HepG2 (cell line): ENCODE results near the gene SLC2A4. TPM values are rescaled to one million over a fixed set of nuclear protein-coding genes. Genes with fewer than 3 reads are reported as not detected.

Source experiments
- CHCHD3 ChIP-seq: sonication (generic); formaldehyde crosslinking; IDR thresholded peaks from 2 replicates; pipeline ENCODE4 v1.8.0; 2022; ENCODE audit warnings: mild to moderate bottlenecking, missing genetic modification reagents, moderate library complexity
- DDIT3 ChIP-seq: sonication (generic); formaldehyde crosslinking; IDR thresholded peaks from 2 replicates; pipeline ENCODE4 v1.4.0; 2020; ENCODE audit warnings: mild to moderate bottlenecking, missing genetic modification reagents
- FOXJ3 ChIP-seq: sonication (generic); formaldehyde crosslinking; IDR thresholded peaks from 2 replicates; pipeline ENCODE4 v1.4.0; 2020; ENCODE audit warnings: missing genetic modification reagents, mild to moderate bottlenecking, borderline replicate concordance
- HCFC1 ChIP-seq: fragments of 150-350 bp; IDR thresholded peaks from 2 replicates; pipeline ENCODE4 v1.6.1; 2014; ENCODE audit warnings: low read depth, low read length
- HNRNPUL1 ChIP-seq: fragments of 200-400 bp; formaldehyde crosslinking; IDR thresholded peaks from 2 replicates; pipeline ENCODE4 v1.6.1; 2017; ENCODE audit warnings: low read depth, mild to moderate bottlenecking, low read length, moderate library complexity
- IRF9 ChIP-seq: sonication (generic); formaldehyde crosslinking; IDR thresholded peaks from 2 replicates; pipeline ENCODE4 v1.8.0; 2022; ENCODE audit warnings: missing genetic modification reagents, mild to moderate bottlenecking, borderline replicate concordance
- ISL2 ChIP-seq: sonication (generic); formaldehyde crosslinking; IDR thresholded peaks from 2 replicates; pipeline ENCODE4 v1.5.0; 2020; ENCODE audit warnings: missing genetic modification reagents
- ISX ChIP-seq: sonication (generic); formaldehyde crosslinking; conservative IDR thresholded peaks from 2 replicates; pipeline ENCODE4 v1.5.0; 2020; ENCODE audit warnings: missing genetic modification reagents
- KLF9 ChIP-seq: IDR thresholded peaks from 2 replicates; pipeline ENCODE4 v1.6.1; 2016; ENCODE audit warnings: low read depth
- KMT2A ChIP-seq: sonication (generic); formaldehyde crosslinking; IDR thresholded peaks from 2 replicates; pipeline ENCODE4 v1.4.0; 2020; ENCODE audit warnings: missing genetic modification reagents
- MEIS2 ChIP-seq: sonication (generic); formaldehyde crosslinking; IDR thresholded peaks from 2 replicates; pipeline ENCODE4 v1.9.0; 2021; ENCODE audit warnings: mild to moderate bottlenecking, missing genetic modification reagents
- MTERF4 ChIP-seq: sonication (generic); formaldehyde crosslinking; IDR thresholded peaks from 2 replicates; pipeline ENCODE4 v1.8.0; 2023; ENCODE audit warnings: mild to moderate bottlenecking, missing genetic modification reagents
- NCOA1 ChIP-seq: sonication (generic); formaldehyde crosslinking; IDR thresholded peaks from 2 replicates; pipeline ENCODE4 v1.9.0; 2021; ENCODE audit warnings: missing genetic modification reagents
- NCOA5 ChIP-seq: sonication (generic); formaldehyde crosslinking; IDR thresholded peaks from 2 replicates; pipeline ENCODE4 v1.4.0; 2020; ENCODE audit warnings: missing genetic modification reagents
- SATB2 ChIP-seq: sonication (generic); formaldehyde crosslinking; IDR thresholded peaks from 2 replicates; pipeline ENCODE4 v1.5.0; 2020; ENCODE audit warnings: missing genetic modification reagents
- SMAD3 ChIP-seq: sonication (generic); formaldehyde crosslinking; IDR thresholded peaks from 2 replicates; pipeline ENCODE4 v1.4.0; 2020; ENCODE audit warnings: missing genetic modification reagents
- SOX5 ChIP-seq: IDR thresholded peaks from 2 replicates; pipeline ENCODE4 v1.6.1; 2016; ENCODE audit warnings: borderline replicate concordance
- STAT6 ChIP-seq: sonication (generic); formaldehyde crosslinking; IDR thresholded peaks from 2 replicates; pipeline ENCODE4 v1.4.0; 2020; ENCODE audit warnings: missing genetic modification reagents, mild to moderate bottlenecking, borderline replicate concordance
- TEAD3 ChIP-seq: optimal IDR thresholded peaks from 2 replicates; pipeline ENCODE3; 2016; ENCODE audit warnings: borderline replicate concordance
- XRCC5 ChIP-seq: fragments of 200-400 bp; formaldehyde crosslinking; optimal IDR thresholded peaks from 2 replicates; pipeline ENCODE3; 2017; ENCODE audit warnings: mild to moderate bottlenecking, low read length
- ZFP1 ChIP-seq: IDR thresholded peaks from 2 replicates; pipeline ENCODE4 v1.6.1; 2016
- ZNF138 ChIP-seq: sonication (generic); formaldehyde crosslinking; IDR thresholded peaks from 2 replicates; pipeline ENCODE4 v1.5.0; 2020; ENCODE audit warnings: mild to moderate bottlenecking, low read depth, missing genetic modification reagents
- ZNF234 ChIP-seq: sonication (generic); formaldehyde crosslinking; conservative IDR thresholded peaks from 2 replicates; pipeline ENCODE4 v1.5.1; 2020; ENCODE audit warnings: mild to moderate bottlenecking, missing genetic modification reagents
- ZNF563 ChIP-seq: sonication (generic); formaldehyde crosslinking; IDR thresholded peaks from 2 replicates; pipeline ENCODE4 v1.8.0; 2022; ENCODE audit warnings: mild to moderate bottlenecking, moderate library complexity, missing genetic modification reagents
- ZNF770 ChIP-seq: sonication (generic); formaldehyde crosslinking; IDR thresholded peaks from 2 replicates; pipeline ENCODE4 v1.5.0; 2020; ENCODE audit warnings: mild to moderate bottlenecking, missing genetic modification reagents
- polyA plus RNA-seq, 8 experiments: library from polyadenylated mRNA; depleted of rRNA in 3 of 8; stranded (reverse) in 7 of 8; unstranded in 1 of 8; fragments of >200 nt; fragmentation: Illumina TruSeq in 4 of 8; extraction: Trizol in 4 of 8; gene quantifications; 2 replicates each; pipeline versions ENCODE4 v1.2.1 to v1.2.3, GENCODE V29; 2011 to 2016; ENCODE audit warnings: low read depth in 4 of 8, missing spikeins in 1 of 8, mixed read lengths in 1 of 8; ENCODE audit not compliant: insufficient read depth in 1 of 8
- total RNA-seq, 5 experiments: library from RNA; depleted of rRNA; stranded (reverse); fragments of >200 nt; fragmentation: Illumina TruSeq; extraction: Trizol; gene quantifications; 2 replicates each; pipeline ENCODE4 v1.2.3, GENCODE V29; 2016; ENCODE audit warnings: low read depth in 1 of 5

SLC2A4 gene
- total and polyA plus RNA-seq, 2 of the 13 experiments (the other 11 are each of a cell fraction or from before 2014, with no cell fraction given): 4.9 to 5.8 TPM

GRCh38 chr17:7280519-7281073, 922 bp upstream of the SLC2A4 start (continued):
- TF ChIP-seq STAT6 (CRISPR knock-in tag) (0 out of 2 replicates have a peak, but pooled peaks have one; percentile 65), ZFP1 (CRISPR knock-in tag) (no peak), IRF9 (CRISPR knock-in tag) (no peak; the same call in 1 of the 2 replicates), KMT2A (0 out of 2 replicates have a peak, but pooled peaks have one; percentile 41), SOX5 (CRISPR knock-in tag) (peak; percentile 38; the same call in 1 of the 2 replicates), ZNF234 (CRISPR knock-in tag) (0 out of 2 replicates have a peak, but pooled peaks have one; percentile 31), DDIT3 (no peak), XRCC5 (peak; percentile 80), NCOA1 (CRISPR knock-in tag) (no peak), ISL2 (0 out of 2 replicates have a peak, but pooled peaks have one; percentile 42), CHCHD3 (CRISPR knock-in tag) (peak; percentile 62; the same call in 1 of the 2 replicates), ZNF563 (CRISPR knock-in tag) (no peak; the same call in 1 of the 2 replicates), ISX (CRISPR knock-in tag) (no peak), HCFC1 (no peak), FOXJ3 (CRISPR knock-in tag) (no peak), SATB2 (CRISPR knock-in tag) (no peak), MEIS2 (CRISPR knock-in tag) (no peak), SMAD3 (CRISPR knock-in tag) (peak; percentile 87), KLF9 (CRISPR knock-in tag) (no peak), MTERF4 (CRISPR knock-in tag) (0 out of 2 replicates have a peak, but pooled peaks have one; percentile 30), ZNF138 (CRISPR knock-in tag) (no peak), NCOA5 (CRISPR knock-in tag) (no peak), ZNF770 (CRISPR knock-in tag) (no peak; the same call in 1 of the 2 replicates), HNRNPUL1 (no peak), TEAD3 (CRISPR knock-in tag) (peak; percentile 79)
